Lung (tissue), 12 donors: ENCODE results near the gene INTS4. TPM values are rescaled to one million over a fixed set of nuclear protein-coding genes. Genes with fewer than 3 reads are reported as not detected.
"Not testable (repeated sequence)": the region's sequence is repeated elsewhere in the genome, so short reads cannot be mapped to it uniquely, and the experiment has no call there.

ENCODE experiments used
- ATAC-seq: fragments of 200-7000 bp; cut with Tn5 transposase; one replicate; pipeline ENCODE4 v1.9.1; 2020; ENCODE audit warnings: moderate number of reproducible peaks; ENCODE audit not compliant: insufficient read depth, low FRiP score
- DNase-seq, 3 donors: peaks; one replicate each; pipeline ENCODE4 v3.0.0-alpha.2; 2013 to 2017
- H3K27ac ChIP-seq, 2 donors: one replicate each; pipeline ENCODE4 v1.5.1; 2013; ENCODE audit warnings: mild to moderate bottlenecking in 2 of 2, moderate library complexity in 2 of 2, control low read depth in 1 of 2, inconsistent platforms in 1 of 2, low read depth in 1 of 2, low read length in 1 of 2
- H3K27me3 ChIP-seq, 3 donors: one replicate each; pipeline ENCODE4 v1.5.1; 2013; ENCODE audit warnings: low read length in 2 of 3; ENCODE audit not compliant: control insufficient read depth in 3 of 3, insufficient read depth in 3 of 3
- H3K36me3 ChIP-seq, 4 donors: one replicate each; pipeline ENCODE4 v1.5.1; 2013; ENCODE audit warnings: low read length in 4 of 4, mild to moderate bottlenecking in 1 of 4, moderate library complexity in 1 of 4; ENCODE audit not compliant: control insufficient read depth in 4 of 4, insufficient read depth in 4 of 4
- H3K4me1 ChIP-seq, 5 donors: one replicate each; pipeline ENCODE4 v1.5.1; 2013; ENCODE audit warnings: low read length in 5 of 5, mild to moderate bottlenecking in 2 of 5, moderate library complexity in 1 of 5; ENCODE audit not compliant: control insufficient read depth in 5 of 5, insufficient read depth in 5 of 5
- H3K4me3 ChIP-seq: one replicate; pipeline ENCODE4 v1.5.1; 2013; ENCODE audit warnings: mild to moderate bottlenecking, control low read depth, moderate library complexity
- H3K9ac ChIP-seq, 2 donors: one replicate each; pipeline ENCODE4 v1.5.1; 2013; ENCODE audit warnings: low read length in 2 of 2, control low read depth in 1 of 2; ENCODE audit not compliant: insufficient read depth in 1 of 2
- H3K9me3 ChIP-seq, 4 donors: one replicate each; pipeline ENCODE4 v1.5.1; 2013; ENCODE audit warnings: low read length in 3 of 4, mild to moderate bottlenecking in 1 of 4, moderate library complexity in 1 of 4; ENCODE audit not compliant: control insufficient read depth in 4 of 4, insufficient read depth in 3 of 4
- CTCF ChIP-seq: IDR thresholded peaks from 2 replicates; pipeline ENCODE4 v1.5.1; 2012; ENCODE audit warnings: mild to moderate bottlenecking; ENCODE audit errors: control extremely low read depth, extremely low read depth
- WGBS, 2 donors: extraction: QIAGEN DNeasy Blood & Tissue Kit; methylation state at CpG; one replicate each; pipeline ENCODE4 v1.1.7; 2013; 5-methylcytosine and 5-hydroxymethylcytosine counted together
- polyA plus RNA-seq, 2 donors: library from polyadenylated mRNA; stranded (reverse); fragments of 200-250 nt; gene quantifications; one replicate each; pipeline ENCODE4 v1.2.1, GENCODE V29; 2013
- total RNA-seq, 2 donors: library from RNA; depleted of rRNA in 1 of 2; stranded (reverse); fragments of >200 nt in 1 of 2; gene quantifications; one replicate each; pipeline ENCODE4 v1.2.1, GENCODE V29; 2014 to 2021
- donor health status: control.
- donor health status: control.
- donor health status: Bipolar disorder and iron deficiency.
- donor health status: healthy.
- donor health status: DM: yes; HTN: yes; CAD: no.

The INTS4 gene
- total and polyA plus RNA-seq, 4 donors, result 15.8 to 56.2 (median 22.9) TPM

- H3K9ac ChIP-seq, DNase-seq, ATAC-seq, H3K4me1 ChIP-seq, H3K4me3 ChIP-seq, H3K9me3 ChIP-seq, H3K27me3 ChIP-seq, H3K27ac ChIP-seq: not testable (repeated sequence)
- WGBS, 2 donors, result 96 to 97% methylated on average over 7 of the region's 7 CpGs
- peaks cover 0 to 11% (median 6%) of the 10 kb centered on the region in 4 donors for H3K36me3 ChIP-seq
Measured at GRCh38 chr11:77891256-77891655, 103.2 kb downstream of the INTS4 start.

- peaks cover 2 to 12% (median 9%) of the 10 kb centered on the region in 4 donors for H3K36me3 ChIP-seq
- not testable (repeated sequence) for H3K9me3 ChIP-seq, DNase-seq, H3K27me3 ChIP-seq, H3K4me1 ChIP-seq, H3K4me3 ChIP-seq, H3K9ac ChIP-seq, H3K27ac ChIP-seq
- 65 to 76% methylated on average over 4 of the region's 4 CpGs for WGBS, 2 donors
- ATAC-seq, result peak; percentile 19
Measured at GRCh38 chr11:77890619-77891056, 103.8 kb downstream of the INTS4 start.

GRCh38 chr11:77890100-77890614 lies 104.3 kb downstream of the INTS4 start:
- H3K27ac ChIP-seq, H3K9ac ChIP-seq, H3K4me3 ChIP-seq, DNase-seq, ATAC-seq, H3K4me1 ChIP-seq, H3K27me3 ChIP-seq, H3K9me3 ChIP-seq: not testable (repeated sequence)
- peaks cover 3 to 13% (median 9%) of the 10 kb centered on the region in 4 donors for H3K36me3 ChIP-seq

GRCh38 chr11:77889045-77889444 lies 105.4 kb downstream of the INTS4 start:
- not testable (repeated sequence) for H3K4me1 ChIP-seq, H3K27ac ChIP-seq, ATAC-seq, DNase-seq, H3K9ac ChIP-seq, H3K9me3 ChIP-seq, H3K27me3 ChIP-seq, H3K4me3 ChIP-seq
- H3K36me3 ChIP-seq, result peaks cover 7 to 19% (median 11%) of the 10 kb centered on the region in 4 donors
- WGBS, 2 donors, result 90 to 94% methylated on average over 5 of the region's 5 CpGs

GRCh38 chr11:77886401-77886800 lies 108.1 kb downstream of the INTS4 start:
- ATAC-seq (no peak), DNase-seq (no peak)
- TF ChIP-seq CTCF, result no peak
- no peak overlapping the region for H3K9ac ChIP-seq
- no peak overlapping the region for H3K27ac ChIP-seq
- peaks cover 17 to 22% (median 18%) of the 10 kb centered on the region in 4 donors for H3K36me3 ChIP-seq
- H3K27me3 ChIP-seq, result no peaks in the 10 kb centered on the region
- H3K9me3 ChIP-seq, result no peaks in the 10 kb centered on the region
- H3K4me3 ChIP-seq, result no peak overlapping the region
- WGBS, 2 donors, result 86 to 96% methylated on average over 18 of the region's 18 CpGs
- no peaks in the 10 kb centered on the region for H3K4me1 ChIP-seq
